Measurements from ENCODE around the gene EEPD1. TPM values are rescaled to one million over a fixed set of nuclear protein-coding genes. Genes with fewer than 3 reads are reported as not detected.

Gene EEPD1
- total RNA-seq, 2 experiments from 2014 or later = 0.62 to 0.82 TPM

- H3K9me3 Mint-ChIP-seq = no peaks in the 10 kb centered on the region
- peaks cover 26% of the 10 kb centered on the region for H3K4me1 Mint-ChIP-seq
- H3K4me3 Mint-ChIP-seq = no peak overlapping the region
- DNase-seq = no peak
- H3K27ac Mint-ChIP-seq = no peak overlapping the region
- no peaks in the 10 kb centered on the region for H3K36me3 Mint-ChIP-seq
- H3K27me3 Mint-ChIP-seq = no peaks in the 10 kb centered on the region
These were observed 137.0 kb downstream of the EEPD1 start for GRCh38 chr7:36289833-36290661.

GRCh38 chr7:36291387-36292316 lies 138.6 kb downstream of the EEPD1 start:
- peak; percentile 67 for DNase-seq
- Mint-ChIP-seq H3K9me3 (no peaks in the 10 kb centered on the region), H3K27ac (no peak overlapping the region), H3K36me3 (no peaks in the 10 kb centered on the region), H3K4me1 (peaks cover 19% of the 10 kb centered on the region), H3K4me3 (peak overlapping the region; percentile 55), H3K27me3 (no peaks in the 10 kb centered on the region)

- H3K4me1 Mint-ChIP-seq = peaks cover 5% of the 10 kb centered on the region
- H3K27me3 Mint-ChIP-seq = no peaks in the 10 kb centered on the region
- no peak for DNase-seq
- no peaks in the 10 kb centered on the region for H3K36me3 Mint-ChIP-seq
- H3K27ac Mint-ChIP-seq = no peak overlapping the region
- H3K4me3 Mint-ChIP-seq = no peak overlapping the region
- no peaks in the 10 kb centered on the region for H3K9me3 Mint-ChIP-seq
These were observed 142.0 kb downstream of the EEPD1 start for GRCh38 chr7:36295090-36295489.

GRCh38 chr7:36296284-36296683 lies 143.2 kb downstream of the EEPD1 start:
- Mint-ChIP-seq H3K27ac (no peak overlapping the region), H3K27me3 (no peaks in the 10 kb centered on the region), H3K36me3 (no peaks in the 10 kb centered on the region), H3K4me3 (no peak overlapping the region), H3K4me1 (peaks cover 5% of the 10 kb centered on the region), H3K9me3 (no peaks in the 10 kb centered on the region)
- DNase-seq = no peak

- DNase-seq = no peak
- no peaks in the 10 kb centered on the region for H3K4me1 Mint-ChIP-seq
- H3K4me3 Mint-ChIP-seq = no peak overlapping the region
- H3K27ac Mint-ChIP-seq = no peak overlapping the region
- no peaks in the 10 kb centered on the region for H3K27me3 Mint-ChIP-seq
- no peaks in the 10 kb centered on the region for H3K9me3 Mint-ChIP-seq
- no peaks in the 10 kb centered on the region for H3K36me3 Mint-ChIP-seq
These were observed 144.4 kb downstream of the EEPD1 start for GRCh38 chr7:36297364-36298009.

- Mint-ChIP-seq H3K4me3 (no peak overlapping the region), H3K27ac (no peak overlapping the region), H3K4me1 (no peaks in the 10 kb centered on the region), H3K27me3 (no peaks in the 10 kb centered on the region), H3K9me3 (no peaks in the 10 kb centered on the region), H3K36me3 (no peaks in the 10 kb centered on the region)
- no peak for DNase-seq
These were observed 145.1 kb downstream of the EEPD1 start for GRCh38 chr7:36298106-36298505.

GRCh38 chr7:36299223-36299774 lies 146.2 kb downstream of the EEPD1 start:
- Mint-ChIP-seq H3K9me3 (no peaks in the 10 kb centered on the region), H3K36me3 (no peaks in the 10 kb centered on the region), H3K4me3 (no peak overlapping the region), H3K27me3 (no peaks in the 10 kb centered on the region), H3K27ac (no peak overlapping the region), H3K4me1 (no peaks in the 10 kb centered on the region)
- no peak for DNase-seq

GRCh38 chr7:36299823-36300341 lies 146.8 kb downstream of the EEPD1 start:
- no peaks in the 10 kb centered on the region for H3K36me3 Mint-ChIP-seq
- no peaks in the 10 kb centered on the region for H3K9me3 Mint-ChIP-seq
- H3K4me1 Mint-ChIP-seq = no peaks in the 10 kb centered on the region
- no peak overlapping the region for H3K4me3 Mint-ChIP-seq
- no peaks in the 10 kb centered on the region for H3K27me3 Mint-ChIP-seq
- H3K27ac Mint-ChIP-seq = no peak overlapping the region
- DNase-seq = no peak

- DNase-seq = no peak
- Mint-ChIP-seq H3K27me3 (no peaks in the 10 kb centered on the region), H3K4me1 (no peaks in the 10 kb centered on the region), H3K9me3 (no peaks in the 10 kb centered on the region), H3K4me3 (no peak overlapping the region), H3K36me3 (no peaks in the 10 kb centered on the region), H3K27ac (no peak overlapping the region)
These were observed 147.8 kb downstream of the EEPD1 start for GRCh38 chr7:36300696-36301350.

GRCh38 chr7:36301914-36302771 lies 149.1 kb downstream of the EEPD1 start:
- Mint-ChIP-seq H3K4me1 (no peaks in the 10 kb centered on the region), H3K27me3 (no peaks in the 10 kb centered on the region), H3K4me3 (no peak overlapping the region), H3K27ac (no peak overlapping the region), H3K36me3 (no peaks in the 10 kb centered on the region), H3K9me3 (no peaks in the 10 kb centered on the region)
- DNase-seq = no peak

- H3K27ac Mint-ChIP-seq = no peak overlapping the region
- H3K9me3 Mint-ChIP-seq = no peaks in the 10 kb centered on the region
- H3K27me3 Mint-ChIP-seq = no peaks in the 10 kb centered on the region
- H3K4me1 Mint-ChIP-seq = no peaks in the 10 kb centered on the region
- H3K36me3 Mint-ChIP-seq = no peaks in the 10 kb centered on the region
- no peak for DNase-seq
- H3K4me3 Mint-ChIP-seq = no peak overlapping the region
These were observed 150.4 kb downstream of the EEPD1 start for GRCh38 chr7:36303202-36304098.

- Mint-ChIP-seq H3K4me1 (no peaks in the 10 kb centered on the region), H3K9me3 (no peaks in the 10 kb centered on the region), H3K4me3 (no peak overlapping the region), H3K27me3 (no peaks in the 10 kb centered on the region), H3K27ac (no peak overlapping the region), H3K36me3 (no peaks in the 10 kb centered on the region)
- DNase-seq = no peak
These were observed 151.0 kb downstream of the EEPD1 start for GRCh38 chr7:36304099-36304425.

GRCh38 chr7:36305226-36305625 lies 152.2 kb downstream of the EEPD1 start:
- DNase-seq = no peak
- Mint-ChIP-seq H3K9me3 (no peaks in the 10 kb centered on the region), H3K27me3 (no peaks in the 10 kb centered on the region), H3K4me1 (no peaks in the 10 kb centered on the region), H3K36me3 (no peaks in the 10 kb centered on the region), H3K4me3 (no peak overlapping the region), H3K27ac (peak overlapping the region; percentile 51)
